Frontal cortex (tissue), 4 donors: ENCODE data around the gene MAML3. TPM values are rescaled to one million over a fixed set of nuclear protein-coding genes. Genes with fewer than 3 reads are reported as not detected.

ENCODE experiments used
- DNase-seq, 2 donors: peaks; one replicate each; pipeline ENCODE4 v3.0.0; 2012; ENCODE audit warnings: low spot score in 2 of 2
- FAIRE-seq: peaks from 2 replicates; lab custom pipeline; 2012; peaks lifted over from hg19 to GRCh38; lab: Jason Lieb, UNC
- total RNA-seq: library from RNA; depleted of rRNA; stranded (reverse); fragments of >200 nt; gene quantifications from one replicate; pipeline ENCODE4 v1.2.3, GENCODE V29; 2014
- donor health status: control.
- donor health status: control.
- donor health status: control.

Gene MAML3
- total RNA-seq, 1 donor from 2014 or later: 7.7 TPM

GRCh38 chr4:139977838-139978609 is 176.0 kb downstream of the MAML3 start:
- DNase-seq (no peak), FAIRE-seq (no peak)

- FAIRE-seq: no peak
Observed at GRCh38 chr4:139975830-139976272, 178.1 kb downstream of the MAML3 start.

DNA sequence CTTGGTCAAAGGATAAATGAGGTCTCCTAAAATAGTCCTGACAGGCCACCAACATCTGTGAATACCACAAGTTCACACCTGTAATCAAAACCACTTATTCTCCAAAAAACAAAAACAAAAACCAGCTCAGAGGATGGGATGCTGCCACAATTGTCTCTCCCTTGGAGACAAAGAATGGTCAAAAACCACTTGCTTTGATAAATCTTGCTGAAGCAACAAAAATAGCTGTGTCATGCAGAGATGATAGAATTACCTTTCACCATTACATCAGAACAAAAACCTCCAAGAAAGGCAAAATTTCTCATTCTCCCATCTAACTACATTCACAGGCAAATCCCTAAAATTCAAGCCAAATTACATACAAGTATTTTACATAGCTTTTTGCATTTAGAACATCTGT is 180.4 kb downstream of the MAML3 start:
- FAIRE-seq: no peak
- DNase-seq: no peak

More at GRCh38 chr4:139975830-139976272, 178.1 kb downstream of the MAML3 start:
- DNase-seq: peak in 1 of 2 donors; percentile 21

DNA sequence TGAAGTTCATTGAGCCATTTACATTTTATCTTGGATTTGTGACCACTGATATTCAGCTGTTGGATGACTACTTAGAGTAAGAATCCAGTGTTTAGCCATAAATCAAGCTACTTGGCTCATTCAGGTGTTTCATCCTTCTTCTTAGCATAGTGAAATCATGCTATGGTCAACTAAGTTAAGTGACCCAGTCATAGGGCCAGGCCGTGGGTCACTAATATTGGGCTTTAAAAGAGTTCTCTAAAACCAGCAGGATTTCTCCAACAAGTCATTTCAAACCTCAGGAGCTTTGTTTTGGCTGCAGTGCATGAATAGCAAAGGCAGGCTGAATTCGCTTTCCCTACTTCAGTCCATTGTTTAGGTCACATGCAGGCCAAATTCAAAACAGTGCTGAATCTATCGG is 181.0 kb downstream of the MAML3 start:
- DNase-seq (no peak), FAIRE-seq (no peak)

GRCh38 chr4:139972305-139972704 is 181.7 kb downstream of the MAML3 start:
- no peak for DNase-seq
- FAIRE-seq: no peak

GRCh38 chr4:139971111-139971510 is 182.9 kb downstream of the MAML3 start:
- DNase-seq: no peak
- FAIRE-seq: no peak

DNA sequence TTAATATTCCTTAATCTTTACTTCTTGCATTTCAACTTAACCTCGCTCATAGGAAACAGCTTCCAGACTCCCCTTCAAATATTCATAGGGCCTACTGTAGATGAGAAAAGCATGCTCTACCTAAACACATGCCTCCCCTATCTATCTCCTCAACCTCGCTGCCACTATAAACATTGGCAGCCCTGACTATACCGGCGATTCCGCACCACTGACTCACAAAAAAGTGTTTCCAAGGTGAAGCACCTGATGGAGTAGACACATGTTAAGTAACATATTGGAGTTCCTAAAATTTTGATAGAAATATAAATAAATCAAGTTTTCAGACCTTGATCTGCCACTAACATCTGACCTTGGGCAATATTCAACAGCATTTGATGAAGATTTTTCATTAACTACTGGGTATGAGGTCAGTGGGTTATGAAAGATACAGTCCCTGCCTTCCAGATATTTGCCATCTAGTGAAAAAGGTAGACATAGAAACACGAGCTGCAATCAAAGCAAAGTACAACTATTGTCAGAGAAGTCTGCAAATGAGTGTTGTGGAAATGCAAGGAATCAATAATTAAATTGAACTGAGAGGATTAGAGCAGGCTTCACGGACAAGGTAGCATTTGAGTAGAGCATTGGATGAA is 184.2 kb downstream of the MAML3 start:
- no peak for DNase-seq
- FAIRE-seq: no peak

- FAIRE-seq: no peak
Observed at GRCh38 chr4:139968831-139969230, 185.2 kb downstream of the MAML3 start.

DNA sequence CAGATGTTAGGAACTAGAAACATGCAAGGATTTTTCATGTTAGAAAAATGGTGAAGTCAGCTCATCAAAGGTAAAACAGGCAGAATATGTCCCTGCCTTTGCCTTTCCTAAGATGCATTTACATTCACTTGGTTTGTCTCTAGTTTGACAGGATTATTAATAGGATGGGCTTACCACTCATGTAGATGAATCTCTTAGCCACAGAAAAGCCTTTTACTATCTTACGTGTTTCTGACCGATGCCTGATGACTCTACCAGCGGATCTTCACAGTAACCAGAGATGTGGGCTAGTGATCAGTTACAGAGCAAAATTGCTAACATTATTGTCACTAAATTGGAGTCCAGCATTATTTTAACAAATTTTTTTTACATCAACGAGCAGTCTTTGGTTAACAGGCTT is 187.6 kb downstream of the MAML3 start:
- FAIRE-seq: no peak
- DNase-seq: no peak

More at GRCh38 chr4:139968831-139969230, 185.2 kb downstream of the MAML3 start:
- no peak for DNase-seq

- DNase-seq (no peak), FAIRE-seq (no peak)
Observed at GRCh38 chr4:139965789-139966188, 188.2 kb downstream of the MAML3 start.

GRCh38 chr4:139963708-139964107 is 190.3 kb downstream of the MAML3 start:
- no peak for FAIRE-seq
- no peak for DNase-seq

GRCh38 chr4:139962130-139962684 is 191.8 kb downstream of the MAML3 start:
- no peak for DNase-seq
- no peak for FAIRE-seq

GRCh38 chr4:139961344-139961946 is 192.5 kb downstream of the MAML3 start:
- no peak for FAIRE-seq
- no peak for DNase-seq

DNA sequence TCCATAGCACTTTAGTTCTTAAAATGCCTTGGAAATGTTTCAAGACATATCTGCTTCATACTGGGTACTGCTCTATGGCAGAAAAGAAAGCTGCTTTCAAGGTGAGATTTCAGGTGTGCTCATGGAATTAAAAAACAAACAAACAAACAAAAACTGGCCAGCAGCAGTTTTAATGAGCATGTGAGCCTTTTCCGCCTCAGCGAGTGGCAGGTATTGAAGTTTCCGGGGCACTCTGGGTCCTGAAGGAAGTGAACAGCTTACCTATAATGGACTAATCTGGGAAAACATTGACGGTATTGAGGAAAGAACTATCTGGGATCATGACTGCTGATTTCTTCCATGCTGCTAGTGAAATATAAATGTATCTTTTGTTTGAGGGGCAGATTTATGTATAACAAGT is 194.6 kb downstream of the MAML3 start:
- FAIRE-seq (no peak), DNase-seq (no peak)

DNA sequence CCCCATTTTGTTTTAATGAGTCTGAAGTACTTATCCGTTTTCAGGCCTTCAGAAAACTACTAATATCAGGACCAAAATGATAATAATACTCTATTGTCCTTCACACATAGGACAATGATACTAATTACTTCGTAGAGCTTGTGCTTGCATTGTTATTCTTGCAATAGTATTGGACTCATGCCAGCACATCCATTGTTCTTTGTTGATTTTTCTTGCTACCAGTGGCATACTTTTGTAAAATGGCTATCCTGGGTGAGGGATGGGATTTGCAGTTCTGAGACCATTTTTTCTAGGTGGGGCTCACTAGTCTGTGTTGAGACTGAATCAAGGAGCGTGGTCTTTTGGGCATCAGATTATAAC is 195.3 kb downstream of the MAML3 start:
- DNase-seq: no peak
- no peak for FAIRE-seq

DNA sequence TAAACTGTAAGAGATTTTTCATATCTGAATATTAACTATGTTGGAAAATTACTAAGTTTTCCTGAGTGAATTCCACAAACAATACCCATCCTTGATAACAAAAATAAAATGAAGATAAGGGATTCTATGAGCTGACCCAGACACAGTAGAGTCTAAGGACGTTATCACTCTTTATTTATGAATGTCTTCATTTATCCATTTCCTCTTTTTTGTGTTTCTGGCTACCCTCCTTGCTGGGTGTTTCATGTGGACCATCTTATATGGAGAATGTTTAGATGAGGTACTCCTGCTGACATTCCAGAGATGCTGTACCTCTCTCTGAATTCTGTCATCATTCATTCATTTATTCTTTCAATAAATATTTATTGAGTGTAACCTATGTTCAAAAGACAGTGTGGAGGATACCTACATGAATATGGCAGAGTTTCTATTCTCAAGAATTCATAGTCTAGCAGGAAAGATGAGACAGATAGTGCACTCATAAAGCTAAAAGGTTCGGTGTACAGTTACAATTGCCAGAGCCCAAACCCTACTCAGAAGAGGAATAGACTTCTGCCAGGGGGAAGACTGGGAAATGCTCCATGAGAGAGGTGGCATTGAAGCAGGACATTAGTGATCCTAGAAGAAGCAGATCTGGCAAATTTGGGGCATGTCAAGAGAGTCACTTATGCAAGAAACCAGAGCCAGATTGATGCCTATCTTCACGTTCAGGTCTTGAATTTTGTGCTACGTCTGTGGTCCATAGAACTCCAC is 195.8 kb downstream of the MAML3 start:
- no peak for DNase-seq
- no peak for FAIRE-seq

DNA sequence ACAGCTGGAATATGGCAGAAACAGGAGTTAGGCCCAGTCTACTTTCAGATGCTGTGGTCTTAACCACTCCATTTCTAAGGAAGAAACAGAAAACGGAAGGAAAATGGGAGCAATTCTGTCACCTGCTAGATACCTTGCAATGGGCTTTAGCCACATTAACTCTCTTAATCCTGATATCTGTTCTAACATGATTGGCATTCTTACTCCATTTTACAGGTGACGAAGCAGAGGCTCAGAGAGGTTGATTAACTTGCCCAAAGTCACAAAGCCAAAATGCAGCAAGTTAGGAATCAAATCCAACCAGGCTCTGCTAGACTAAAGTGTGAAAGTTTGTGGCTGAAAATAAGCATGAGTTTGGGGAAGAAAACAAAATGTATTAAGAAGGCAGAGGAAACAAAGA is 196.9 kb downstream of the MAML3 start:
- no peak for FAIRE-seq
- no peak for DNase-seq

- peak in 1 of 2 donors; percentile 22 for DNase-seq
- no peak for FAIRE-seq
Observed at GRCh38 chr4:139956507-139957017, 197.4 kb downstream of the MAML3 start.

DNA sequence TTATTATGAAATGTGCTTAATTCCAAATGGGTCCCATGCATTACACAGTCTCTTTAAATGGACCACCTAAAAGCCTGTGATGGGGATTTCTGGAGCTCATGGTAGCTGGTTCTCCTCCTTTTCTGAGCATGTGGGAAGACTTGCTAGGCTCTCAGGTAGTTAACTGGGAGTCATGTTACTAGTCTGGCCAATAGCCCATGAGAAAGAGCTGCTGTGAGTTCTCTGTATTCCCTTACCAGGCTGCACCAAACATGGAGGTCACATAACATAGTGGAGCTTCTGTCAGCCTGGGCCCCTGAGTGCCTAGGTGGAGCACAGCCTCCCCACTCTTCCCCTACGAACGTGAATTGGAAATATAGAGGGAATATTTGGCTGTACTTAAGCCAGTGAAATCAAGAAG is 198.4 kb downstream of the MAML3 start:
- DNase-seq (no peak), FAIRE-seq (no peak)

- FAIRE-seq: no peak
Observed at GRCh38 chr4:139954512-139954911, 199.5 kb downstream of the MAML3 start.

More at GRCh38 chr4:139954512-139954911, 199.5 kb downstream of the MAML3 start:
- no peak for DNase-seq
